Sigmoid colon (tissue), 7 donors: Measurements from ENCODE around the gene MYO3A. TPM values are rescaled to one million over a fixed set of nuclear protein-coding genes. Genes with fewer than 3 reads are reported as not detected.
"Not testable (repeated sequence)": the region's sequence is repeated elsewhere in the genome, so short reads cannot be mapped to it uniquely, and the experiment has no call there.

Experiments used
- DNase-seq: peaks from one replicate; pipeline ENCODE4 v3.0.0-alpha.2; 2019
- H3K27ac ChIP-seq, 4 donors: fragments of 200-600 bp; sonication (generic); one replicate each; pipeline ENCODE4 v1.5.1; 2016 to 2019; ENCODE audit warnings: mild to moderate bottlenecking in 1 of 4
- H3K27me3 ChIP-seq, 3 donors: fragments of 200-600 bp; sonication (generic); one replicate each; pipeline ENCODE4 v1.5.1; 2019; ENCODE audit warnings: mild to moderate bottlenecking in 1 of 3
- H3K36me3 ChIP-seq, 4 donors: fragments of 200-600 bp; sonication (generic); one replicate each; pipeline ENCODE4 v1.5.1; 2016 to 2019
- H3K4me1 ChIP-seq, 4 donors: fragments of 200-600 bp; sonication (generic); one replicate each; pipeline ENCODE4 v1.5.1; 2017 to 2019
- H3K4me3 ChIP-seq, 4 donors: fragments of 200-600 bp; sonication (generic); one replicate each; pipeline ENCODE4 v1.5.1; 2017 to 2019; ENCODE audit warnings: mild to moderate bottlenecking in 2 of 4, moderate library complexity in 1 of 4
- H3K9me3 ChIP-seq, 4 donors: fragments of 200-600 bp in 3 of 4; sonication (generic) in 3 of 4; one replicate each; pipeline versions ENCODE4 v1.5.1 to v1.6.1; 2013 to 2019
- CTCF ChIP-seq, 4 experiments: fragments of 450-650 bp in 3 of 4; fragments of 200-600 bp in 1 of 4; IDR thresholded peaks; one replicate each; pipeline ENCODE4 v1.5.1; 2016 to 2019; ENCODE audit warnings: antibody characterized with exemption in 4 of 4, mild to moderate bottlenecking in 3 of 4, moderate library complexity in 2 of 4
- EP300 ChIP-seq, 4 donors: sonication (generic); formaldehyde crosslinking; IDR thresholded peaks; one replicate each; pipeline ENCODE4 v1.6.1; 2017; ENCODE audit warnings: antibody characterized with exemption in 4 of 4
- POLR2A ChIP-seq, 2 donors: fragments of 450-650 bp; IDR thresholded peaks; one replicate each; pipeline ENCODE4 v1.6.1; 2016; ENCODE audit warnings: antibody characterized with exemption in 2 of 2, mild to moderate bottlenecking in 2 of 2, moderate library complexity in 2 of 2
- POLR2AphosphoS5 ChIP-seq, 4 donors: sonication (generic); formaldehyde crosslinking; IDR thresholded peaks; one replicate each; pipeline ENCODE4 v1.6.1; 2017; ENCODE audit warnings: antibody characterized with exemption in 4 of 4
- WGBS, 2 donors: extraction: QIAGEN DNeasy Blood & Tissue Kit; methylation state at CpG; one replicate each; pipeline ENCODE4 v1.1.7; 2013; 5-methylcytosine and 5-hydroxymethylcytosine counted together
- intact Hi-C: fragments of 100-400 bp; cut with DNase I; formaldehyde crosslinking; loops from one replicate; pipeline ENCODE4 v1.15.1; 2023
- polyA plus RNA-seq, 3 donors: library from polyadenylated mRNA; stranded (reverse); fragments of 200-250 nt; gene quantifications; one replicate each; pipeline ENCODE4 v1.2.3, GENCODE V29; 2013
- total RNA-seq, 4 donors: library from RNA; depleted of rRNA; stranded (reverse); fragments of >200 nt; gene quantifications; one replicate each; pipeline ENCODE4 v1.1.0, GENCODE V29; 2016
- donor health status: healthy with polysubstance abuse.
- donor health status: Bipolar disorder and iron deficiency.
- donor health status: healthy.

MYO3A gene
- total and polyA plus RNA-seq, 7 donors: 0.33 to 0.71 (median 0.54) TPM; not detected in 4

- H3K27ac ChIP-seq: no peak overlapping the region
- no peak for TF ChIP-seq POLR2AphosphoS5 (IDR thresholded peaks at IDR 0.05)
- no peaks in the 10 kb centered on the region for H3K9me3 ChIP-seq
- no peaks in the 10 kb centered on the region for H3K4me1 ChIP-seq
- 67 to 68% methylated on average over 4 of the region's 4 CpGs for WGBS, 2 donors
- H3K4me3 ChIP-seq: no peak overlapping the region
- intact Hi-C loops: no loop called here
- no peaks in the 10 kb centered on the region for H3K27me3 ChIP-seq
- no peak for DNase-seq
- H3K36me3 ChIP-seq: no peaks in the 10 kb centered on the region
Measured at GRCh38 chr10:26095781-26096180, 161.8 kb downstream of the MYO3A start.

GRCh38 chr10:26097549-26097948 lies 163.5 kb downstream of the MYO3A start:
- H3K4me3 ChIP-seq, DNase-seq, intact Hi-C loops, H3K27ac ChIP-seq, H3K36me3 ChIP-seq, H3K9me3 ChIP-seq, H3K27me3 ChIP-seq, H3K4me1 ChIP-seq: not testable (repeated sequence)
- 74 to 94% methylated on average over 1 of the region's 1 CpG for WGBS, 2 donors

GRCh38 chr10:26112532-26112931 lies 178.5 kb downstream of the MYO3A start:
- H3K27me3 ChIP-seq: no peaks in the 10 kb centered on the region
- no peaks in the 10 kb centered on the region for H3K9me3 ChIP-seq
- 52 to 59% methylated on average over 3 of the region's 3 CpGs for WGBS, 2 donors
- intact Hi-C loops: no loop called here
- no peak overlapping the region for H3K4me3 ChIP-seq
- H3K27ac ChIP-seq: no peak overlapping the region
- no peak for DNase-seq
- H3K36me3 ChIP-seq: no peaks in the 10 kb centered on the region
- TF ChIP-seq POLR2AphosphoS5 (IDR thresholded peaks at IDR 0.05): no peak
- H3K4me1 ChIP-seq: no peaks in the 10 kb centered on the region

GRCh38 chr10:26138613-26139012 lies 204.6 kb downstream of the MYO3A start:
- Histone ChIP-seq H3K27ac (no peak overlapping the region), H3K4me3 (no peak overlapping the region), H3K4me1 (no peaks in the 10 kb centered on the region), H3K9me3 (no peaks in the 10 kb centered on the region), H3K27me3 (no peaks in the 10 kb centered on the region), H3K36me3 (no peaks in the 10 kb centered on the region)
- TF ChIP-seq POLR2AphosphoS5 (IDR thresholded peaks at IDR 0.05) (no peak), EP300 (IDR thresholded peaks at IDR 0.05) (no peak), CTCF (IDR thresholded peaks at IDR 0.05) (no peak), POLR2A (IDR thresholded peaks at IDR 0.05) (no peak)
- DNase-seq: no peak
- intact Hi-C loops: no loop called here
- 83% methylated on average over 3 of the region's 3 CpGs for WGBS, 2 donors

- Histone ChIP-seq H3K9me3 (no peaks in the 10 kb centered on the region), H3K36me3 (no peaks in the 10 kb centered on the region), H3K4me3 (no peak overlapping the region), H3K27ac (no peak overlapping the region), H3K4me1 (no peaks in the 10 kb centered on the region), H3K27me3 (no peaks in the 10 kb centered on the region)
- WGBS, 2 donors: 63 to 71% methylated on average over 7 of the region's 7 CpGs
- intact Hi-C loops: no loop called here
- no peak for TF ChIP-seq CTCF (IDR thresholded peaks at IDR 0.05)
- TF ChIP-seq EP300 (IDR thresholded peaks at IDR 0.05): no peak
- no peak for TF ChIP-seq POLR2AphosphoS5 (IDR thresholded peaks at IDR 0.05)
- TF ChIP-seq POLR2A (IDR thresholded peaks at IDR 0.05): no peak
- DNase-seq: no peak
Measured at GRCh38 chr10:26156019-26156418, 222.0 kb downstream of the MYO3A start.

GRCh38 chr10:26157734-26158133 lies 223.7 kb downstream of the MYO3A start:
- Histone ChIP-seq H3K9me3 (no peaks in the 10 kb centered on the region), H3K27me3 (no peaks in the 10 kb centered on the region), H3K36me3 (no peaks in the 10 kb centered on the region), H3K4me1 (no peaks in the 10 kb centered on the region), H3K4me3 (no peak overlapping the region), H3K27ac (no peak overlapping the region)
- no peak for DNase-seq
- TF ChIP-seq POLR2A (IDR thresholded peaks at IDR 0.05): no peak
- TF ChIP-seq CTCF (IDR thresholded peaks at IDR 0.05): no peak
- TF ChIP-seq POLR2AphosphoS5 (IDR thresholded peaks at IDR 0.05): no peak
- no peak for TF ChIP-seq EP300 (IDR thresholded peaks at IDR 0.05)
- intact Hi-C loops: no loop called here
- WGBS, 2 donors: 75 to 79% methylated on average over 4 of the region's 4 CpGs
